DOHH2 (cell line): ENCODE measurements around the gene SOX1.

Experiments used
- CTCF ChIP-seq: fragments of 200-600 bp; sonication (generic); IDR thresholded peaks from one replicate; pipeline ENCODE4 v1.5.1; 2014; ENCODE audit warnings: antibody characterized with exemption, mild to moderate bottlenecking, low read depth, low read length; ENCODE audit not compliant: poor library complexity, severe bottlenecking
- EZH2phosphoT487 ChIP-seq: fragments of 200-600 bp; sonication (generic); IDR thresholded peaks from 2 replicates; pipeline ENCODE4 v1.6.1; 2017; ENCODE audit warnings: borderline replicate concordance, mild to moderate bottlenecking, antibody characterized with exemption, low read length, moderate library complexity, mixed read lengths

GRCh38 chr13:112117258-112117954 is 50.5 kb downstream of the SOX1 start:
- TF ChIP-seq CTCF (no peak), EZH2phosphoT487 (no peak)
